HepG2 (cell line): ENCODE measurements around the gene ACTL6A. TPM values are rescaled to one million over a fixed set of nuclear protein-coding genes. Genes with fewer than 3 reads are reported as not detected.

ENCODE experiments used
- FOXP1 ChIP-seq, 2 experiments: fragments of 450-650 bp in 1 of 2; IDR thresholded peaks; 2 replicates each; pipeline ENCODE4 v1.6.1; 2017 to 2018; ENCODE audit warnings: antibody characterized with exemption in 1 of 2
- HOXD1 ChIP-seq: sonication (generic); formaldehyde crosslinking; IDR thresholded peaks from 2 replicates; pipeline ENCODE4 v1.5.0; 2020; ENCODE audit warnings: missing genetic modification reagents
- KDM5B ChIP-seq: sonication (generic); formaldehyde crosslinking; IDR thresholded peaks from 2 replicates; pipeline ENCODE4 v1.4.0; 2020; ENCODE audit warnings: missing genetic modification reagents, mild to moderate bottlenecking, borderline replicate concordance
- KLF6 ChIP-seq: IDR thresholded peaks from 2 replicates; pipeline ENCODE4 v1.8.0; 2016; ENCODE audit warnings: missing biosample characterization, missing genetic modification reagents
- MBD4 ChIP-seq: IDR thresholded peaks from 2 replicates; pipeline ENCODE4 v1.6.1; 2012; ENCODE audit warnings: low read length, inconsistent platforms, borderline replicate concordance
- NRL ChIP-seq: sonication (generic); formaldehyde crosslinking; IDR thresholded peaks from 2 replicates; pipeline ENCODE4 v1.5.0; 2020; ENCODE audit warnings: missing genetic modification reagents, mild to moderate bottlenecking, moderate library complexity, borderline replicate concordance
- POLR2G ChIP-seq: fragments of 200-400 bp; formaldehyde crosslinking; IDR thresholded peaks from 2 replicates; pipeline ENCODE4 v1.6.1; 2018; ENCODE audit warnings: mild to moderate bottlenecking, low read depth, low read length, moderate library complexity
- TP53 ChIP-seq: sonication (generic); formaldehyde crosslinking; conservative IDR thresholded peaks from 2 replicates; pipeline ENCODE4 v1.4.0; 2020; ENCODE audit warnings: missing genetic modification reagents
- ZBTB40 ChIP-seq, 2 experiments: fragments of 450-650 bp in 1 of 2; sonication (generic) in 1 of 2; formaldehyde crosslinking in 1 of 2; IDR thresholded peaks; 2 replicates each; pipeline versions ENCODE4 v1.6.1 to v1.8.0; 2016 to 2022; ENCODE audit warnings: antibody characterized with exemption in 1 of 2, mild to moderate bottlenecking in 1 of 2, missing genetic modification reagents in 1 of 2
- ZBTB7A ChIP-seq: sonication (generic); formaldehyde crosslinking; IDR thresholded peaks from 2 replicates; pipeline ENCODE4 v1.8.0; 2022; ENCODE audit warnings: mild to moderate bottlenecking, missing genetic modification reagents
- ZNF3 ChIP-seq: IDR thresholded peaks from 2 replicates; pipeline ENCODE4 v1.7.0; 2017; ENCODE audit warnings: inconsistent platforms
- ZNF468 ChIP-seq: sonication (generic); formaldehyde crosslinking; IDR thresholded peaks from 2 replicates; pipeline ENCODE4 v1.8.0; 2022; ENCODE audit warnings: mild to moderate bottlenecking, moderate library complexity, missing genetic modification reagents
- ZNF607 ChIP-seq: sonication (generic); formaldehyde crosslinking; IDR thresholded peaks from 2 replicates; pipeline ENCODE4 v1.5.1; 2020; ENCODE audit warnings: missing genetic modification reagents, mild to moderate bottlenecking, borderline replicate concordance
- polyA plus RNA-seq, 8 experiments: library from polyadenylated mRNA; depleted of rRNA in 3 of 8; stranded (reverse) in 7 of 8; unstranded in 1 of 8; fragments of >200 nt; fragmentation: Illumina TruSeq in 4 of 8; extraction: Trizol in 4 of 8; gene quantifications; 2 replicates each; pipeline versions ENCODE4 v1.2.1 to v1.2.3, GENCODE V29; 2011 to 2016; ENCODE audit warnings: low read depth in 4 of 8, missing spikeins in 1 of 8, mixed read lengths in 1 of 8; ENCODE audit not compliant: insufficient read depth in 1 of 8
- total RNA-seq, 5 experiments: library from RNA; depleted of rRNA; stranded (reverse); fragments of >200 nt; fragmentation: Illumina TruSeq; extraction: Trizol; gene quantifications; 2 replicates each; pipeline ENCODE4 v1.2.3, GENCODE V29; 2016; ENCODE audit warnings: low read depth in 1 of 5
- TF ChIP-seq, protein P1 (sequence below): sonication (generic); formaldehyde crosslinking; IDR thresholded peaks from 2 replicates; pipeline ENCODE4 v1.5.0; 2020; ENCODE audit warnings: missing genetic modification reagents
- TF ChIP-seq, protein P2 (sequence below): sonication (generic); formaldehyde crosslinking; IDR thresholded peaks from 2 replicates; pipeline ENCODE4 v1.4.0; 2020; ENCODE audit warnings: missing genetic modification reagents
- TF ChIP-seq, protein P3 (sequence below): sonication (generic); formaldehyde crosslinking; IDR thresholded peaks from 2 replicates; pipeline ENCODE4 v1.8.0; 2022; ENCODE audit warnings: mild to moderate bottlenecking, missing genetic modification reagents, moderate library complexity

The ACTL6A gene
- total and polyA plus RNA-seq, 2 of the 13 experiments (the other 11 are each of a cell fraction or from before 2014, with no cell fraction given): 58.1 to 84.1 TPM

DNA sequence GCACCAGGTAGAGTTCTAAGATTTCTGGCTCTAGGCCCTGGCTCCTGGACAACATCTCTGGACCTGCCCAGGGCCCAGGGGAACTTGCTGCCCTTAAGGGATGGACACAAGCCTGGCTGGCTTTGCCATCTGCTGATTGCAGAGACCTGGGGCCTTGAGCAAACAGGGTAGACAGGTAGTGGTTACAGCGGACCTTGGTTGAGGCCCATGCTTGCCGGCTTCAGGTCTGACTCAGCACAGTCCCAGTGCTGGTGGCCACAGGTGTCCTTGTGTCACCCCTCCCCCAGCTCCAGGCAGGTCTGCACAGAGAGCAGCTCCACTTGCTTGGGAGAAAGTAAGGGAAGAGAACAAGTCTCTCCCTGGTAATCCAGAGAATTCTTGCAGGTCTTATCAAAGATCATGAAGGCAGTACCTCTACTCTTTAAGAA lies 15.9 kb upstream of the ACTL6A start (continued):
- TF ChIP-seq ZNF607 (CRISPR knock-in tag): no peak
- TF ChIP-seq MBD4: no peak
- no peak for TF ChIP-seq POLR2G
- TF ChIP-seq ZBTB7A: no peak
- no peak for TF ChIP-seq HOXD1 (CRISPR knock-in tag)
- TF ChIP-seq KDM5B (CRISPR knock-in tag): 0 out of 2 replicates have a peak, but pooled peaks have one; percentile 27
- TF ChIP-seq ZBTB40 (IDR thresholded peaks at IDR 0.05): no peak
- TF ChIP-seq ZBTB40 (CRISPR knock-in tag; IDR thresholded peaks at IDR 0.05): no peak
- no peak for TF ChIP-seq KLF6 (CRISPR knock-in tag)
- TF ChIP-seq, protein P1, sequence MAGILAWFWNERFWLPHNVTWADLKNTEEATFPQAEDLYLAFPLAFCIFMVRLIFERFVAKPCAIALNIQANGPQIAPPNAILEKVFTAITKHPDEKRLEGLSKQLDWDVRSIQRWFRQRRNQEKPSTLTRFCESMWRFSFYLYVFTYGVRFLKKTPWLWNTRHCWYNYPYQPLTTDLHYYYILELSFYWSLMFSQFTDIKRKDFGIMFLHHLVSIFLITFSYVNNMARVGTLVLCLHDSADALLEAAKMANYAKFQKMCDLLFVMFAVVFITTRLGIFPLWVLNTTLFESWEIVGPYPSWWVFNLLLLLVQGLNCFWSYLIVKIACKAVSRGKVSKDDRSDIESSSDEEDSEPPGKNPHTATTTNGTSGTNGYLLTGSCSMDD (CRISPR knock-in tag): no peak
- TF ChIP-seq, protein P2, sequence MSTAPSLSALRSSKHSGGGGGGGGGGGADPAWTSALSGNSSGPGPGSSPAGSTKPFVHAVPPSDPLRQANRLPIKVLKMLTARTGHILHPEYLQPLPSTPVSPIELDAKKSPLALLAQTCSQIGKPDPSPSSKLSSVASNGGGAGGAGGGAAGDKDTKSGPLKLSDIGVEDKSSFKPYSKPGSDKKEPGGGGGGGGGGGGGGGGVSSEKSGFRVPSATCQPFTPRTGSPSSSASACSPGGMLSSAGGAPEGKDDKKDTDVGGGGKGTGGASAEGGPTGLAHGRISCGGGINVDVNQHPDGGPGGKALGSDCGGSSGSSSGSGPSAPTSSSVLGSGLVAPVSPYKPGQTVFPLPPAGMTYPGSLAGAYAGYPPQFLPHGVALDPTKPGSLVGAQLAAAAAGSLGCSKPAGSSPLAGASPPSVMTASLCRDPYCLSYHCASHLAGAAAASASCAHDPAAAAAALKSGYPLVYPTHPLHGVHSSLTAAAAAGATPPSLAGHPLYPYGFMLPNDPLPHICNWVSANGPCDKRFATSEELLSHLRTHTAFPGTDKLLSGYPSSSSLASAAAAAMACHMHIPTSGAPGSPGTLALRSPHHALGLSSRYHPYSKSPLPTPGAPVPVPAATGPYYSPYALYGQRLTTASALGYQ (CRISPR knock-in tag): no peak
- no peak for TF ChIP-seq ZNF3 (CRISPR knock-in tag)
- TF ChIP-seq, protein P3, sequence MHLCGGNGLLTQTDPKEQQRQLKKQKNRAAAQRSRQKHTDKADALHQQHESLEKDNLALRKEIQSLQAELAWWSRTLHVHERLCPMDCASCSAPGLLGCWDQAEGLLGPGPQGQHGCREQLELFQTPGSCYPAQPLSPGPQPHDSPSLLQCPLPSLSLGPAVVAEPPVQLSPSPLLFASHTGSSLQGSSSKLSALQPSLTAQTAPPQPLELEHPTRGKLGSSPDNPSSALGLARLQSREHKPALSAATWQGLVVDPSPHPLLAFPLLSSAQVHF (CRISPR knock-in tag): no peak
- no peak for TF ChIP-seq NRL
- TF ChIP-seq FOXP1 (IDR thresholded peaks at IDR 0.05): no peak
- TF ChIP-seq FOXP1 (CRISPR knock-in tag; IDR thresholded peaks at IDR 0.05): no peak
- no peak for TF ChIP-seq ZNF468 (CRISPR knock-in tag)
- no peak for TF ChIP-seq TP53
